Measurements from ENCODE around the gene NDUFS8.

NDUFS8 gene

DNA sequence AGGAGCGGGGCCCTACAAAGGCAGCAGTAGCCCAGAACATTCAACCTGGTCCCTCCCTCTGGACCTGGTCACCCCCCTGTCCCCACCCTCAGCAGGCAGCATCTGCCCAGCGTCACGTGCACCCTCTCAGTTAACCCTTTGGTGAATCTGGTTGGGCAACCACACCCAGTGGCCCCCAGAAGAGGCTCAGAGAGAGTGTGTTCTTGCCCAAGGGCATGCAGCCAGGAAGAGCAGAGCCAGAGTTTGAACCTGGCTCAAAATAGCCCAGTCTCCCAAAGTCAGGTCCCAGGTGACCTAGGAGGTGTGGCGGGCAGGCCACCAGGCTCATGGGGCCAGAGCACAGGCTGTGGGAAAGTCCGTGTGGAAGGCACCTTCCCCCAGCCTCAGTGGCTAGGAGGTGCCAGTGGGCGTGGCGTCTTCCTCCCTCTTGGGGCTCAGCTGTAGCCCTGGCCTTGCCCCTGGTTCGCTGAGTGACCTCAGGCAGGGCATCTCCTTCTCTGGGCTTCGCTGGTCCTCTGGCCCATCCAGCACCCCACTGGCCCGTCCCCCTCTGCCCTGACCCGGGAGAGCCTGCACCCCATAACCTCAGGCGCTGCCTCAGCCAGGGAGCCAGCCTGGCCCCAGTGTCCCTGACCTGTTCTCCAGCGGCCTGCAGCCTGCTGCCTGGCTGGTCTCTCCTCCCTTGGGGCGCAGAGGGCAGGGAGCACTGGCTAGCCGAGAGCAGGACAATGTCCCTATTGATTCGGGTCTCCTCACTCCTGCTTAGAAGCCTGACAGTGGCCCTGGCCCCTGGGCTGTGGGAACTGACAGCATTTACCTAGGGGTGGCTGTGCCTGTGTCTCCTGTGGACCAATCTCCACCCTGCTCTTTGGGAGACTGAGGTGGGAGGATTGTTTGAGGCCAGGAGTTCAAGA, 13.3 kb upstream of the NDUFS8 start:
- no peak for TF ChIP-seq CTCF (IDR thresholded peaks at IDR 0.05; ENCODE audit: borderline replicate concordance, insufficient read depth, low read depth, low read length)
- H3K4me3 ChIP-seq (ENCODE audit: low read depth, low read length), result no peak overlapping the region

DNA sequence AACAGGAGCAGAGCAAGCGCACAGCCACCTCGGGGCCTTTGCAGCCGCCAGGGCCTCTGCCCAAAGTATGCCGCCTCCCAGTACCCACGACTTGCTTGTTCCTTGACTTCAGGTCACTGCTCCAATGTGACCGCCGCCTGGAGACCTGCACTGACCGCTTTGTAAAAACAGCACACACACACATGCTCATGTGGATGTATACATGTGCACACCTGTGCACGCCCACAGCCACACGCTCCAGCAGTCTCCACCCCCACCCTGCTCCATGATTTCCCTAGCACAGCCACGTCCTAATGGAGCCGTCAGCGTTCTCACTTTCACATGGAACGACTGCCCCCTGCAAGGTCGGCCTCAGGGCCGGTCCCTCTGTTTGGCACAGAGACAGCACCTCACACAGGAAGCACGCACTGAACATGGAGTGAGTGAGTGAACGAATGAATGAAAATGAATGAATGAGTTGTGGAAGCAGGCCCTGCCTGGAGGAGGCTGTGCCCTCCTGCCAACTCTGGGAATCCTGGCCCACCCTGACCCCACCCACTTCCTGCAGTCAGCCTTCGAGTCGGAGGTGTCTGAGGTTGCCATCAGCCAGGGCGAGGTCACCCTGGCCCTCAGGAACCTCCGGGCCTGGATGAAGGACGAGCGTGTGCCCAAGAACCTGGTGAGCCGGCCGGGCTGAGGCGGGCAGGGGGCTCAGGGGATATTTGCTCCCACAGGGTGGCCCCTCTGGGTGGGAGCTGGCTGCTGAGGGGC, 12.3 kb upstream of the NDUFS8 start:
- TF ChIP-seq CTCF (IDR thresholded peaks at IDR 0.05; ENCODE audit: borderline replicate concordance, insufficient read depth, low read depth, low read length), result no peak
- no peak overlapping the region for H3K4me3 ChIP-seq (ENCODE audit: low read depth, low read length)

GRCh38 chr11:68018730-68019190, 11.7 kb upstream of the NDUFS8 start:
- no peak overlapping the region for H3K4me3 ChIP-seq (ENCODE audit: low read depth, low read length)
- TF ChIP-seq CTCF (IDR thresholded peaks at IDR 0.05; ENCODE audit: borderline replicate concordance, insufficient read depth, low read depth, low read length), result no peak

DNA sequence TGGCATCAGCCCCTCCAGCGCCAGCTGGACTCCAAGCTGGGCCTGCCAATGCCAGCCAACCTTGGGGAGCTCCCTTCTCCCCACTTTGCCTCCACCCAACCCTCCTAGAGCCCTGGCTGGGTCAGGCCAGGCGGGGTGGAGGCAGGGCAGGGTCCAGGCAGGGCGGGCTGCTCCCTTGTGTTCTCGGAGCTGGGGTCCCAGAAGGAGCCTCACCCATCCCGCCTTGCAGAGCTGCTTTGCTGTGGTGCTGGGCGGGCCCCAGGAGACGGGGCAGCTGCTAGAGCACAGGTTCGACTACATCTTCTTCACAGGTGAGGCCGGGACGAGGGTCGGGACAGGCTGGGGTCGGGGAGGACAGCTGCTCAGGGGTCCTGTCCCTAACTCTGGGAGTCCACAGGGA, 11.0 kb upstream of the NDUFS8 start:
- no peak for TF ChIP-seq CTCF (IDR thresholded peaks at IDR 0.05; ENCODE audit: borderline replicate concordance, insufficient read depth, low read depth, low read length)
- H3K4me3 ChIP-seq (ENCODE audit: low read depth, low read length), result no peak overlapping the region

DNA sequence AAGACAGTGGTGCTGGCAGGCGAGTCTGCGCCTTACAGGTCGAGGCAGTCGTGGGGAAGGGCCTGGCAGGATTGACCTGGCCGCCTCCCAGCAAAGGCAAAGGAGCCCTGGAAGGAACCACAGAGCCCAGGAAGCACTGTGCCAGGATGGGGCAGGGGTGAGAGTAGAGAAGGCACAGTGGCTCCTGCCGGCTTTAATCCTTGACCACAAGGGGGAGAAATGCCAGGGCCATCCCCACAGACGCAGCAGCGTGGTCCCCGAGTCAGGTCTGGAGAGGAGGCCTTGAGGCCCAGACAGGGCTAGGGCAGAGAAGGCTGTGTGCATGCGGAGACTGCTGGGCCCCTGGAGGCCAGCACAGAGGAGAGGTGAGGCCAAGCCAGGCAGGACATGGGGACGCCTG, 9.9 kb upstream of the NDUFS8 start:
- TF ChIP-seq CTCF (IDR thresholded peaks at IDR 0.05; ENCODE audit: borderline replicate concordance, insufficient read depth, low read depth, low read length), result peak; percentile 19; the same call in 1 of the 2 replicates

GRCh38 chr11:68021167-68021787, 9.2 kb upstream of the NDUFS8 start:
- H3K4me3 ChIP-seq (ENCODE audit: low read depth, low read length), result no peak overlapping the region
- TF ChIP-seq CTCF (IDR thresholded peaks at IDR 0.05; ENCODE audit: borderline replicate concordance, insufficient read depth, low read depth, low read length), result peak; percentile 30; the same call in 1 of the 2 replicates

More for the DNA sequence above, 9.9 kb upstream of the NDUFS8 start:
- no peak overlapping the region for H3K4me3 ChIP-seq (ENCODE audit: low read depth, low read length)

Data from GM12875 (cell line).